HL-60/S4 (cell line): ENCODE measurements around the gene ZNF804A.

ENCODE experiments used
- in situ Hi-C: fragments of 300-500 bp; cut with MboI; formaldehyde crosslinking; loops from 2 replicates; pipeline ENCODE4 v1.14.3; 2022; ENCODE audit warnings: low sequenced_read_pairs

ZNF804A gene

GRCh38 chr2:184598316-184599053, at the start of gene ZNF804A:
ZNF804A (plus strand) TSS chr2:184598529; CDS start chr2:184598960, 431 bp downstream.
- in situ Hi-C loops = loop anchor here (25.0 kb wide), 1 partner anchor 1889 kb away; the partner anchor contains the start of gene ZC3H15

GRCh38 chr2:184549153-184549552, 49.2 kb upstream of the ZNF804A start:
- in situ Hi-C loops = no loop called here

- in situ Hi-C loops = no loop called here
Measured at GRCh38 chr2:184551626-184552025, 46.7 kb upstream of the ZNF804A start.

- in situ Hi-C loops = no loop called here
Measured at GRCh38 chr2:184554736-184555135, 43.6 kb upstream of the ZNF804A start.

- in situ Hi-C loops = no loop called here
Measured at GRCh38 chr2:184555352-184555751, 43.0 kb upstream of the ZNF804A start.

- in situ Hi-C loops = no loop called here
Measured at GRCh38 chr2:184556639-184557038, 41.7 kb upstream of the ZNF804A start.

- in situ Hi-C loops = no loop called here
Measured at GRCh38 chr2:184558713-184559464, 39.4 kb upstream of the ZNF804A start.

GRCh38 chr2:184560603-184561002, 37.7 kb upstream of the ZNF804A start:
- in situ Hi-C loops = no loop called here

- in situ Hi-C loops = no loop called here
Measured at GRCh38 chr2:184562532-184562931, 35.8 kb upstream of the ZNF804A start.

GRCh38 chr2:184564092-184564491, 34.2 kb upstream of the ZNF804A start:
- in situ Hi-C loops = no loop called here

GRCh38 chr2:184566716-184567115, 31.6 kb upstream of the ZNF804A start:
- in situ Hi-C loops = no loop called here

GRCh38 chr2:184577056-184577455, 21.3 kb upstream of the ZNF804A start:
- in situ Hi-C loops = loop anchor here (25.0 kb wide), 1 partner anchor 1910 kb away; the partner anchor contains the start of gene ZC3H15

- in situ Hi-C loops = loop anchor here (25.0 kb wide), 1 partner anchor 1910 kb away; the partner anchor contains the start of gene ZC3H15
Measured at GRCh38 chr2:184577743-184578142, 20.6 kb upstream of the ZNF804A start.

GRCh38 chr2:184579226-184579625, 19.1 kb upstream of the ZNF804A start:
- in situ Hi-C loops = loop anchor here (25.0 kb wide), 1 partner anchor 1908 kb away; the partner anchor contains the start of gene ZC3H15

- in situ Hi-C loops = loop anchor here (25.0 kb wide), 1 partner anchor 1906 kb away; the partner anchor contains the start of gene ZC3H15
Measured at GRCh38 chr2:184581391-184581790, 16.9 kb upstream of the ZNF804A start.

GRCh38 chr2:184589261-184589660, 9.1 kb upstream of the ZNF804A start:
- in situ Hi-C loops = loop anchor here (25.0 kb wide), 1 partner anchor 1898 kb away; the partner anchor contains the start of gene ZC3H15

- in situ Hi-C loops = loop anchor here (25.0 kb wide), 1 partner anchor 1890 kb away; the partner anchor contains the start of gene ZC3H15
Measured at GRCh38 chr2:184596819-184597411, 1.4 kb upstream of the ZNF804A start.

GRCh38 chr2:184597571-184597991, 748 bp upstream of the ZNF804A start:
- in situ Hi-C loops = loop anchor here (25.0 kb wide), 1 partner anchor 1890 kb away; the partner anchor contains the start of gene ZC3H15

- in situ Hi-C loops = loop anchor here (25.0 kb wide), 1 partner anchor 1889 kb away; the partner anchor contains the start of gene ZC3H15
Measured at GRCh38 chr2:184598002-184598315, 370 bp upstream of the ZNF804A start.

- in situ Hi-C loops = loop anchor here (25.0 kb wide), 1 partner anchor 1888 kb away; the partner anchor contains the start of gene ZC3H15
Measured at GRCh38 chr2:184599054-184599871, 934 bp downstream of the ZNF804A start.
